ENCODE data around the gene THSD4.

THSD4 gene
- long read RNA-seq, result 0 reads

- DNase-seq (ENCODE audit: low read depth in 1 of 2, low spot score in 1 of 2), result peak; percentile 27 to 53
- peaks cover 32% of the 10 kb centered on the region for H3K27me3 ChIP-seq (ENCODE audit: insufficient read depth, poor library complexity, severe bottlenecking)
- no peak for TF ChIP-seq REST (IDR thresholded peaks at IDR 0.05; ENCODE audit: insufficient replicate concordance, low read depth)
- peak; percentile 65 for TF ChIP-seq CTCF (IDR thresholded peaks at IDR 0.05; ENCODE audit: insufficient read depth, low read length)
- peak within 1 kb of the TSS; percentile 26 for H3K4me3 ChIP-seq (replicated peaks; ENCODE audit: insufficient read depth, low read length)
- H3K27ac ChIP-seq (replicated peaks), result no peak within 1 kb of the TSS
These were observed at the start of gene THSD4 for GRCh38 chr15:71114887-71115566. Gene THSD4 (plus strand): TSS chr15:71115471.

- Histone ChIP-seq H3K4me3 (replicated peaks; ENCODE audit: insufficient read depth, low read length) (no peak overlapping the region), H3K27ac (replicated peaks) (no peak overlapping the region), H3K27me3 (ENCODE audit: insufficient read depth, poor library complexity, severe bottlenecking) (no peaks in the 10 kb centered on the region)
- DNase-seq (ENCODE audit: low read depth in 1 of 2, low spot score in 1 of 2), result no peak
- TF ChIP-seq CTCF (IDR thresholded peaks at IDR 0.05; ENCODE audit: insufficient read depth, low read length) (no peak), POLR2AphosphoS5 (IDR thresholded peaks at IDR 0.05; ENCODE audit: low read depth) (no peak), GABPA (IDR thresholded peaks at IDR 0.05; ENCODE audit: low read depth) (no peak), SPI1 (IDR thresholded peaks at IDR 0.05; ENCODE audit: borderline replicate concordance, low read depth) (no peak), REST (IDR thresholded peaks at IDR 0.05; ENCODE audit: insufficient replicate concordance, low read depth) (no peak)
These were observed 48.3 kb upstream of the THSD4 start for GRCh38 chr15:71066983-71067382.

- Histone ChIP-seq H3K27ac (replicated peaks) (no peak overlapping the region), H3K4me3 (replicated peaks; ENCODE audit: insufficient read depth, low read length) (no peak overlapping the region), H3K27me3 (ENCODE audit: insufficient read depth, poor library complexity, severe bottlenecking) (peaks cover 4% of the 10 kb centered on the region)
- DNase-seq (ENCODE audit: low read depth in 1 of 2, low spot score in 1 of 2), result no peak
- TF ChIP-seq SPI1 (IDR thresholded peaks at IDR 0.05; ENCODE audit: borderline replicate concordance, low read depth) (no peak), CTCF (IDR thresholded peaks at IDR 0.05; ENCODE audit: insufficient read depth, low read length) (no peak), GABPA (IDR thresholded peaks at IDR 0.05; ENCODE audit: low read depth) (no peak), POLR2AphosphoS5 (IDR thresholded peaks at IDR 0.05; ENCODE audit: low read depth) (no peak), REST (IDR thresholded peaks at IDR 0.05; ENCODE audit: insufficient replicate concordance, low read depth) (no peak)
These were observed 45.6 kb upstream of the THSD4 start for GRCh38 chr15:71069693-71070092.

Data from HL-60 (cell line).